Mammary epithelial cell (primary cell): ENCODE data around the gene FBXO47.

Experiments used
- CTCF ChIP-seq, 2 donors: IDR thresholded peaks in 1 of 2; conservative IDR thresholded peaks in 1 of 2; 2 replicates each; pipeline ENCODE4 v1.5.1; 2011 to 2012; ENCODE audit warnings: inconsistent platforms in 2 of 2, low read length in 2 of 2, mild to moderate bottlenecking in 2 of 2, control low read depth in 1 of 2, low read depth in 1 of 2; ENCODE audit not compliant: insufficient read depth in 1 of 2; ENCODE audit errors: extremely low read depth in 1 of 2
- EZH2 ChIP-seq: IDR thresholded peaks from 2 replicates; pipeline ENCODE4 v1.6.1; 2012; ENCODE audit warnings: low read length, inconsistent platforms, borderline replicate concordance

DNA sequence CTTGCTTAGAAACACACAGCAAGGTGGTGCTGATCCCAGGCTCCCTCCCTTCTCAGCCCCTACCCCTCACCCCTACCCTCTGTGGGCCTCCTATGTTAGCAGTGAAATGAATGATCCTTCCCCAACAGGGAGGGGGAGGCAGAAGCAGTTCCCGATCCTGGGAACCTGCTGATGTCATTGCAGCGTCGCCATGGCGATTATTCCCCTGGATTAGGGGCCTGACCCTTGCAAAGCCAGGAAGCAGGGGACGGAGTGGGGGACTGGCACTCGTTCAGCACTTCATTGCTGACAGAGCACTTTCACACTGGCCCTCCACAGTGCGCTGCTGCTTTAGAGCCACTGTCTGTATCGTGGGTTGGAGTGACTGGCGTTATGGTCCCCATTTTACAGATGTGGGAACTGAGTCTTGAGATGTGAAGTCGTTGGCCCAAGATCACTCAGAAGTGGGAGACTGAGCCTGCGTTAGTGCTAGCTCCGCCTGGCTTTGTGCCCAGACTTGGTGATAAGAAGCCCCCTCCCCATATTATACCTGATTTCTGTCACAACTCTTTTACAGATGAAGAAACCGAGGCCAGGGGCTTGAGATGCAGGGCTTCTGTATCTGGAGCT lies 70.8 kb downstream of the FBXO47 start:
- TF ChIP-seq CTCF (conservative IDR thresholded peaks at IDR 0.05 in 1 of 2, IDR thresholded peaks at IDR 0.05 in 1 of 2; ENCODE audit: extremely low read depth in 1 of 2, insufficient read depth in 1 of 2, low read depth in 1 of 2, low read length in 2 of 2) (no peak), EZH2 (no peak)
